ENCODE results near the gene NEU1.

- TF ChIP-seq GATA2 (IDR thresholded peaks at IDR 0.05; ENCODE audit: low read depth, low read length) (no peak), GATA3 (IDR thresholded peaks at IDR 0.05; ENCODE audit: low read depth, low read length) (no peak)
Measured at GRCh38 chr6:31851485-31851832, 11.2 kb downstream of the NEU1 start.
